HG03175 (cell line): ENCODE results near the gene HDAC7.

Experiments
- ATAC-seq: cut with Tn5 transposase; IDR thresholded peaks from one replicate; pipeline ENCODE4 v1.9.1; 2021; ENCODE audit warnings: mild to moderate bottlenecking, moderate library complexity; ENCODE audit not compliant: unreplicated experiment

Gene HDAC7

DNA sequence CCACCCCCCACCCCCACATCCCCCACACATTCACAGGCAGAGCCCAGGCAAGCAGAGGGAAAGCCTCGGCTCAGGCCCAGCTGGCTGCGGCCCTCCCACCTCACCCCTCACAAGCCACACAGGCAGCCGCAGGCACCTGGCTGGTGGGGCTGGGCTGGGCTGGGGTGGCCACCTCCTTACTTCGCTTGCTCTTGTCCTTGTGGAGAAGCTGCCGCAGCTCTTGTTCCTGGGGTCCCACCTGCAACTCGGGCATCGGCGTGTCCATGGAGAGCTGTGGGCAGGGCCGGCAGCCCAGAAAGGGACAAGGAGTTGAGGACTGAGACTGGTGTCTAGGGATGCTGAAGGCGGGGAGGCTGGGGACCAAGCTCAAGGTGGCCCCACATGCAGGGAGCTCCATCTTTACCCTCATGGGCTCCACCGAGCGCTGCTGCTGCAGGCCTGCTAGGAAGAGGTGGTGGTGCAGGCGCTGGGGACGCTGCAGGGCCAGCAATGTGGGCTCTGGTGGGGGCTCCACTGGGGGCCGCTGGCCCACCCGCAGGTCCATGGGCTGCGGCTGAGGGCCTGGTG is 21.2 kb downstream of the HDAC7 start:
- ATAC-seq = no peak

DNA sequence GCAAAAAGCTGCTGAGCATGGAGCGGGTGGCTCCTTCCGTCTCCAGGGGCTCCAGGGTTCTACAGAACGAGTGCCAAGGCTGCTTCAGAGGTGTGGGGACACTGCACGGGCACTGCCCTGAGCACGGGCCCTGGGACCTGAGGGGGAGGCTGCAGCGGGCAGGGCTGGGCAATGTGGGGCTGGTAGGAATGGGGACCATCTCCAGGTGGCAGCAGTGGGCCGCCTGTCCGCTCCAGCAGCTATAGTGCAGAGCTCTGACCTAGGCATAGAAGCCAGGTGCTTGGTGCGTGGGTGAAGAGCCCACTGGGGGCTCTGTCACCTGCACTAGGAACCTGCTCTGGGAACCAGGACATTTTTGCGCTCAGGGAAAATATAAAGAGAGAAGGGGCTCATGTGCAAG is 22.3 kb downstream of the HDAC7 start:
- no peak for ATAC-seq

DNA sequence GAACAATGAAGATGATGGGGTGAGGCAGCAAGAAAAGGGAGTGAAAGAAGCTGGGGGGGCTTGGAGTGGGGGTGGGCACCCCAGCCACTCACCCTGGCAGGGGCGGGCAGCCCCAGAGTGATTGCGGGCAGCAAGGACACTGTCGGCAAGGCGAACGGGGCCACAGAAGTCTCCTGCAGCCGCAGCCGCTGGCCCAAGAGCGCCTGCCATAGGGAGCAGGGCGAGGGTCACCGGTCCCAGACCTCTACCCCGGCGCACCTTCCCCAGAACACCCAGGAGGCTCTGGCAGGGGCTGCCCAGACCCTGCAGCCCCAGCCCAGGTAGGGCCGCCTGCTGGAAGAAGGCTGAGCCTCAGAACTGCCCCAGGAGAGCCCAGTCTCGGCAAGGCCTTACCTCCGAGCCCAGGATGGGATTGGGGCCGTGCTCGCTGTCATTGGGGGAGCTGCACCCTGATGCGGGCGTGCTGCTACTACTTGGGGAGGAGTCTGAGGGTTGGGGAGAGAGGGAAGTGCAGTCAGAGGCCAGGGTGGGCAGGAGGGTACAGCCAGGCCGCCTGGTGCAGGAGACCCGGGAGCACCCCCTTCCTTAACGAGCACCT is 23.8 kb downstream of the HDAC7 start:
- ATAC-seq = no peak

DNA sequence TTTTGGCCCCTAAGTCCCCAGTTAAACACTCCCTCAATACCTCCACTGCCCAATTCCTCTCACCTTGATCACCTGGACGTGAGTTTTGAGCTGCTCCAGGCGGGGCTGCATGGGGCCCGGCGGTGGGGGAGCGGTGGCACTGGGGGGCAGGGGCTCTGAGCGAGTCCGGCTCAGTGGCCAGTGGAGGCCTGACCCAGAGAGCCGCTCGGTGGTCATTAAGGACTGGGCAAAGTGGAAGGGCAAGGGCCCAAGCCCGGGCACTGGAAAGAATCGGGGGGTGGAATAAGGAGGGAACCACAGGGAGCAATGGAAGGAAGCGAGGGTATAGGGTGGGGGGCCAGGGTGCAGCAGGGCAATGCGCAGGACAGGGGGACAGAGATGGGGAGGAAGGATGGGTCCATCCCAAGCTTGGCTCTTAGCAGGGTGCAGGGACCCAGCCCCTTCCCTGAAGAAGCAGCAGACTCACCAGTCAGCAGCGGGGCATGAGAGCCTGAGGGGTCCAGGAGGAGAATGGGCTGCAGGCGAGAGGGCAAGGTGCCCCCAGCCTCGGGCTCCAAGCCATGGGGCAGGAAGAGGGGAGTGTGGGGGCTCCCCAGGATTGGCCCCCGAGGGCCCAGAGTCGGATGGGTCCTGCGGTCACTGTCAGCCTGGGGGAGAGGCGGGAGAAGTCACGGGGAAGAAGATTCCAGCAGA is 24.4 kb downstream of the HDAC7 start:
- no peak for ATAC-seq

DNA sequence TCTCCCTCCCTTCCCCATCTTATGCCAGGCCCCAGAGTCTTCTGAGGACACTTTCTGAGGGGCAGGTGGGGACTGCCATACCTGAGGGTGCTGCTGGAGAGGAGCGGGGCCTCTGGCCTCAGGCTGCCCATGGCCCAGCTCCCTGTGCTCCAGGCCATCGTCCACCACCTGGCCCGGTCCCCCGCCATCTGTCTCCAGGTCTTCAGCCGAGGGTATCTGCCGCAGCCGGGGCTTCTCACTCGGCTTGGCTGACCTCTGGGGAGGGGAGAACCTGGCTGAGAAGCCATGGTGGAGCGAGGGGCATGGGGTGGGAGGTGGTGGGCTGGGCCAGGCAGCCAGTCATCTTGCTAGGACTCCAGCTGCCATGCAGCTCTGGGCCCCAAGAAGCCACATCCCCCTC is 25.0 kb downstream of the HDAC7 start:
- ATAC-seq = no peak

DNA sequence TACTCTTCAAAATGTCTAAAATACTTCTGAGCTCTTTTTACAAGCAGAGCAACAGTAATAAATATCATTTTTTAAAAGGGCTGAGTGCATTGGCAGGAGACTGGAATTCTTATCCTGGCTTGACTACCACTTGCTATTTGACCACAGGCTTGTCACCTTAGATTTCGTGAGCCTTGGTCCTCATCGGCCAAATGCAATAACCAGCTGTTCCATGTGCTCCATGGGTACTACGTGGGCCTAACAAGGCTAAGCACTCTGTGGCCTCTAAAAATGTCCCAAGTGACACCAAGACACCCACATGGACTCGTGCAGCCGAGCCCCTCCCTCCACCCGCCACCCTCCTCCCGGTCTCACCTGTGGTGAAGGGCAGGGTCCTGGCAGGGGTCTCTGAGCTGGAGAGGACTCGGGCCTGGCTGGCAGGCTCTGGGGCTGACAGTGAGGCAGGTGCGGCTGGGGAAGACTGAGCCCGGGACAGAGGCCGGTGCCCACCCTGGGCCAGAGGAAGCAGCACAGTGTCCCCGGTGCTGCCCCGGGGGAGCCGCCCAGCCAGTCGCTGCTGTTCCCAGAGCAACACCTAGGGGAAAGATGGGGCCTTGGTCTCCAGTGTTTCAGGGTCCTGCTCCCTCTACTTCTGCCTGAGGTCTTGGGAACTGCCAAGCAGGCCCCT is 26.6 kb downstream of the HDAC7 start:
- no peak for ATAC-seq

DNA sequence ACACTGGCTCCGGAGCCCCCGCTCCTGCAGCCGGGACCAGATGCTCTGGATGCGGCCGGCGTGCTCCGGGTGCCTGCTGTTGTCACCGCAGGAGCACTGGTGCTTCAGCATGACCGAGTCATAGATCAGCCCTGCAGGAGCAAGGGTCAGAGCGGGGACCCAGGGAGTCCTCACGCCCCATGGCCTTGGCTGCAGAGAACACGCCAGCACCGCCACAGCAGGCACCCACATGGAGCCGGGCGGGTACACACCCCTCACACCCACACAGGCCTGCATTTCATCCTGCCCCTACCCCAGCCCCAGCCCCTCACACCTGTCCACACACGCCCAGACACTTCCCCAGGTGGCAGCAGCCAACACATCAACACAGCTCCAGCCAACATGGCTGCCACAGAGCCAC is 27.8 kb downstream of the HDAC7 start:
- no peak for ATAC-seq

DNA sequence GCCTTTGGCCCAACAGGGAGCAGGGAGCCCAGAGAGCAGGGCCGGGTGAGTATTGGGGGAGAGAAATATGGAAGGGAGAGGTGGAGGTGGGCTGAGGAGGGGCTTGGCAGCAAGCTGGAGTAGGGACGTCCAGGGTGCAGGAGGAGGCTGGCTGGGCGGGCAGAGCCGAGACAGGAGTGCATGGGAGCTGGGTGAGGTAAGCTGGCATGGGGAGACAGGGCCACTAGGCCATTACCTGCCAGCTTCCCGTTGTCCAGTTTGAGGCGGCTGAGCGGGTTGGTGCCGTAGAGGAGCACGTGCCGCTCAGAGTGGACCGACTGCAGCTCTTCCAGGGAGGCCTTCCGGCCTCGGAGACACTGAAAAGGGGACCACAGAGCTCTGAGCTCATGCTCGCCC is 28.4 kb downstream of the HDAC7 start:
- ATAC-seq = no peak

DNA sequence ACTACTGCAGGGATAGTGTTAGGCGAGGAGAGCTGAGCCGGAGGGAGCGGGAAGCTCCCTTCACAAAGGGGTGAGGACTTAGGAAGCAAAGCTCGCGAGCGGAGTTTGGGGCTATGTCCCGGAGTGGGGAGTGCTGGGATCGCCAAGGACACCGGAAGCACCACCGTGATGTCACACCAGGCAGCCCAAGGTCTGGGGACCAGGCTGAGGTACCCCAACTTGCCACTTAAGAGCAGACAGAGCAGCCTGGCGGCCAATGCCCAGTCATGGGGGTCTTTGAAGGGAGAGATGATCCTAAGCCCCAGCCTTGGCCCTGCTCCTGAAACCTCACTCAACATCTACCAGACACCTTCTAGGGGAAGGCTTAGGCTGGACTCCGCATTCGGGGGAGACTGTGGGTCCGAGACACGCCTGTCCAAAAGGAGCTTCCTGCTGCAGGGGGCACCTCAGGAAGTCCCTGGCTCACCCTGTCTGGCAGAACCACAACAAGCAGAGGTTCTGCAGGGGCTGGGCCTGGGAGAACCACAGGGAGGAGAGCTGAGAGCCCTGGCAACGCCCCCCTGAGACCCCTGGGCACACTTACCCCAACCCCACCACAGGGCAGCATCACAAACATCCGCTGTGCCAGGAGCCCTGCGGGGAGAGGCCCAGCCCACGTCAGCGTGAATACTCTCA is 28.9 kb downstream of the HDAC7 start:
- no peak for ATAC-seq

DNA sequence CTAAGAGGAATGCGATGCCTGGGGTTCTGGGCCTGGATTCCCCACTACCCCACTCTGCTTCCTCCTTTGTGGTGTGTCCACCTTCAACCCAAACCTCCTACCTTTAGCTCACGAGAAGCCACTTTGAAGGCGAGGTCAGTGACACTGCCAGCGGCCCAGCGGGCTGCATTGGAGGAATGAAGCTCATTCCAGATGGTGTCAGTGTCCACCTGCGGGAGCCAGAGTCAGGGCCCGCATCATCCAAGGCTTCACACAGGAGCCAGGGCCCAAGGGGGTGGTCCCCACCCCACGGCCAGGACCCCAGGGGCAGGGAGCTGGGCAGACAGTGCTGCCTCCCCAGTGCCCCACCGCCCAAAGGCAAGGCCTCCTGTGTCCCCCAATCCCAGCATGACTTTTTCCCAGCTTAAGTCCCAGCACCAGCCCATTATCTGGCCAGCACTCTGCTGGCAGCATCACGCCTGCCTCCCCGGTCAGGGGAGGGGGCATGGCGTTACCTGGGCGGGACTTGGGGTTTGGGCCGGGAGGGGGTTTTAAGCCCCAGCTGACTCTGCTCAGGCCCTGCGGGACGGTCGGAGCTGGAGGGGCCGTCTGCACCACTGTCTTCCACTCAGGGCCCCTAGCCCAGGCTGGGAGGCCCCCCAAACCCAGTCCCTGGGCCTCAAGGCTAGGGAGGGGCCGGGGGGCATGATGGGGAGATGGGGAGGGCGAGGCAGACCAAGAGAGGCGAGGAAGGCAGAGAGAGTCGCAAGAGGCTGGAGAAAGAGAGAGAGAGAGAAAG is 29.8 kb downstream of the HDAC7 start:
- ATAC-seq = no peak

DNA sequence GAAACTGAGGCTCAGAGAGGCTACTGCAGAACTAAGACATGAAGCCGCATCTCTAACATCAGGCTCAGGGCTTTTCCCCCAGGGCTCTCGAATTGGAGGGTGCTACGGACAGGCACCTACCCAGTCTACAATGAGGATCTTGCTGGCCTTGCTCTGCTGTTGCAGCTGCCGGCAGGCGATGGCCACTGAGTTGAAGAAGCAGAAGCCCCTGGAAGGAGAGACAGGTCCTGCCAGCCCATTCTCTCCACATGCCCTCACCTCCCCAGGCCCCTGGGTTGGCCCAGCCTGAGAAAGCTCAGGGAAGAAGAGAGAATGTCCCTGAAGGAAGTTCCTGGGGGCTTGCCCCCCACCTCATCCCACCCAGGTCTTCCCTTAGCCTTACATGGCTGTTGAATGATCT is 30.6 kb downstream of the HDAC7 start:
- no peak for ATAC-seq

DNA sequence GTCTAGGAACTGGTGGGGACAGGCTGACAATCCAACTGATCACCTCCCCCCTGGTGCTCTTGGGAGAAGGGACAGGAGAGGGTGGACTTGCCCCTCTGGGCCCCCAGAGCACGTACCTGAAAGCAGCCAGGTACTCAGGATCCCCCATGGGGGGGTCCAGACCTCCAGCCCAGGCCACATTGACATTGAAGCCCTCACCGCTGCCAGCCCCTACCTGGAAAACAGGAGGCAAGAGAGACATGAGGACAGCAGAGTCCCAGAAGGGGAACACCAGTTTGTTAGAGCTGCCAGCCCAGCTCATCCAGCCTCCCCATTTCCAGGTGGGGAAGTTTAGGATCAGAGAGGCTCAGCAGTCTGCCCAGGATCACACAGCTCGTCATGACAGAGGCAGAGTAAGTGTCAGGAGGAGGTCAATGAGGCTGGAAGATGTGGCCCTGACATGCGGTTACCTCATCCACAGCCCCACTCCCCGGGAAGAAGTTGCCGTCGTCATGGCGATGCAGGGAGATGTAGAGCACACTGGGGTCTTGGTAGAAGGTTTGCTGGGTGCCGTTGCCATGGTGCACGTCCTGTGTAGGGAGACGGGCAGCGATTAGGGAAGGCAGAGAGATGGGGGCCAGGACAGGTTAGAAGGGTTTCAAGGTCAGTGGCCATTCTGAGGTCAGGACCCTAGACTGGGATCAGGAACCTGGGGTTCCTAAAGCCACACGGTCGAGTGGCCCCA is 31.9 kb downstream of the HDAC7 start:
- no peak for ATAC-seq

DNA sequence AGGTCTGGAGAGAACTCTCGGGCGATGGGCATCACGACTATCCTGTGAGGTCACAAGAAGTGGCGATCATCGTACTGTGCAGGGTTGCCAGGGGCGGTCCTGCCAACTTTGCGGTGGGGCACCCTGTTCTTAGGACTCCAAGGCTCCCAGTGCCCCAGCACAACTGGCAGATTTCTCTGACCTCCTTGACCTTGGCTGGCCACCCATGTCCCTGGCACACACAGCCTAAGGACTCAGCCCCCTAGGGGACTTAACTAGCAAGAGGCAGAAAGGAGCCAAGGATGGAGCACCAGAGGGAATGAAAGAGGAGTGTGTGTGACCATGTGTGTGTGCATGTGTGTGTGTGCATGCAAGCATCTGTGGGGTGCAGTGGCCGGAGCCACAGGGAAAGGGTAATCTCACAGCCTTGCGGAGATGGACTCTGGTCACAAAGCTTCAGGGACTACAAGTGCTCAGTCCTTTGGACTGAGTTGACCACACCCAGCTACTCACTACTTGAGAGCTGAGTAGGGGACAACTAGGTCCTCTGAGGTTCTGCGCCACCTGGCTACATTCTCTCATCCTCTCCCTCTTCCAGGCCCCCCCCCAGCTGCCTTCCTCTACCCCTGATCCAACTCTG is 32.9 kb downstream of the HDAC7 start:
- ATAC-seq = no peak

DNA sequence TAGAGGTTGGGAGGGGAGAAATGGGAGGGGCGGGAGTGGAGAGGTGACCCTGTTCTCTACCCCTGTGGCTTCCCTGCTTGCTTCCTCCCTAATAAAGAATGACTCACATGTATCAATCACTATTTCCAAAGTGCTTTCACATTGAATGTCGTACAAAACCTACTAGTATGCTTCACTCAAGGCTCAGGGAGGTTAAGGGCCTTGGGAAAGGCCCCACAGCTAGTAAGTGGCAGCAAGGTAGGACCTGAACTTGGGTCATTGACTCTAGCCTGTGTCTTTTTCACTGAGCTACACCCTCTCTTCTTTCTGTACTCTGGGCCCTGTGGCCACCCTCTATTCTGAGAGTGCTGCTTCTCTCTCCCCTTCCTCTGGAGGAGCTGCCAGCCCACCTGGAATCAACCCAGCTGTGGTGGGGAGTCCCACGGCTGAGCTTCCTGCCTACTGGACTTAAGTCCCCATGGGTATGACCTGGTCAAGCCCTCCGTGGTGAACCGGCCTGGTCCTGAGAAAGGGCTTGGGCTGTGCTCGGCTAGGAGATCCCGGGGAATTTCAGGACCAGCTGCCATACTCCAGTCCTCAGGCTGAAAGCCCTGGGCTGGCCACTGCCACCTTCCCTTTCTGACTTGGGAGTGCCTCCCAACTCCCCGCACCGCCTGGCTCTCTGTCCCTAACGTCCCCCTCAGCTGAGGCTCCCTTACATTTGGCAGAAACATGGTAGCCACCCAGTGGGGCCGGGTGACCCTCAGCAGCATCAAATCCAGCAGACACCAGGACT is 33.6 kb downstream of the HDAC7 start:
- no peak for ATAC-seq

DNA sequence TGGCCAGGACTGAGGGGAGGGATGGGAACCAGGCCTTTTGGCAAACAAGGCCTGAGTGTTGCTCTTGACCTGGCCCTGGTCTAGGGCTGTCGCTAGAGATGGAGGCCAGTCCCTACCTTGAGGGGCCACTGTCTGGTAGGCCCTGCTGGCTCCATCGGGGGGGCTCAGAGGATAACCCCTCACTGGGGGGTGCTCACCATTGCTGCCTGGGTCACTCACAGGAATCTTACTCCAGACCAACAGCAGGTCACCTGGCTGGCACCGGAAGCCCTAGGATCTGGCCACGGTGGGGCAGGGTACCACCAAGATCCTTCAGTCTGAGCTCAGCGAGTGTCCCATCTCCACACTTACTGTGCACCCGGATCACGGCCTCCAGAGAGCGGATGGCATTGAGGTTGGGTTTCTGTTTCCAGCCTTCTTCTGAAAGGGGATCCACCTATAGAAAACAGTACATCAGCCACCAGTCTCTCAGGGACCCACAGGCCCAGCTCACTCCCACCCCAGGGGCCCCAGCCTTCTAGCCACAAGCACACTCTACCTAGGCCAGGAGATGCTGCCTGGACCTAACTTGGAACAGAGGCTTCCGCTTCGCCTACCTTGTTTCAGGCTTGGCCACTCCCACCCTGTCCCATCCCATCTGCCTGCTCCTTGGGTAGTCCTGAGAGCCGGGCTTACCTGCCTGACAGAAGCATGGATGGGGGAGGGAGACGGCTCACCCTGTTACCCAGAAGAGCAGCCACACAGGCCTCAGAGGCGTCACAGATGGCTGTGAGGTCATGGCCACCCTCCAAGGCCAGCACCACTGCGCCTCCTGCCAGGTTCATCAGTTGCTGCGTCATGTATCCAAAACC is 34.4 kb downstream of the HDAC7 start:
- ATAC-seq = no peak

DNA sequence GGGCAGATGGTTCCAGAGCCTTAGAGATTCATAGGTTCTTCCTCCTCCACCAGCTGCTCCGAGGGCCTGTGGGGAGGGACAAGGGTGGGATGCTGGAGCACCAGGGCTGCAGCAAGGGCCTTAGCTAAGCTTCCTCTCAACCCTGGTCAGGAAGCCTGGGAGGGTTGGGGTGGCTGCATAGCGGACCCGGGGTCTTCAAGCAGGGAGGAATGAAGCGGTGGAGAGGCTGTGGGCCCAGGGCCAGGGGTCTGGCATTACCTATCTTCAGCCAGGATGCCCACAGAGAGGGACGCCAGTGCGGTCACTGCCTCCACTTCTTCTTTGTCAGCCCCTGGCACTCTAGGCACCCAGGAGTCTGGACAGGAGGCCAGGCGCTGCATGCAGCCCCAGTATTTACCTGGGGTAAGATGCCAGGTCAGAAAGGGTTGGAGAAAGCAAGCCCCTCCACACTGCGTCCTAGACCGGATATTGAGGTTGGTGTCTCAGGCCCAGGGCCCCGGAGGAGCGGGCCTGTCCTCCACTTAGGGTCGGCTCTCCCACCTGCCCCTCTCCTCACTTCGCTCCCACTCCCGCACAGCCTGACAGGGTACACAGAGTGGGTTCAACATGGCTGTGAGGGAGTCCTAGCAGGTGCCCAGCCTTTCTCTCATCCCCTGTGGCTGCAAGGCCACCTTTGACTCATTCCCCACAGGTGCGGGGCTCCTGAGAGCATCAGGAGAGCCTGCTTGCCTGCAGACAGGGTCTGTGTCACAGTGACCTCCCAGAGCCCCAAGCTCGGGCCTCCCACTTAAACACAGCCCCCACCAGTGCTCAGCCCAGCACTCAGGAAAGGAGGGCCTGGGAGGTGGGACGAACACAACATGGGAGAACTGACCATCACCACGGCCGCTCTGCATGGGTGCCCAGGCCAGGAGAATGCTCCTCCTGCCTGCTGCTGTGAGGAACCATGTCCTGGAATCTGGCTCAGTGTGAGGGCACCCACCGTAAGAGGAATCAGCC is 35.6 kb downstream of the HDAC7 start:
- no peak for ATAC-seq
